Measurements from ENCODE around the gene SVOPL.

The SVOPL gene

GRCh38 chr7:138603549-138604318 lies 97.4 kb downstream of the SVOPL start:
- no peak for DNase-seq (ENCODE audit: low read depth)
- H3K4me3 ChIP-seq (ENCODE audit: low read length): no peak overlapping the region
- no peak for TF ChIP-seq CTCF (IDR thresholded peaks at IDR 0.05; ENCODE audit: insufficient read depth, low read depth, low read length, missing control alignments)

- H3K4me3 ChIP-seq (ENCODE audit: low read length): no peak overlapping the region
- TF ChIP-seq CTCF (IDR thresholded peaks at IDR 0.05; ENCODE audit: insufficient read depth, low read depth, low read length, missing control alignments): no peak
These were observed 98.7 kb downstream of the SVOPL start for GRCh38 chr7:138602451-138602850.

GRCh38 chr7:138595454-138595853 lies 105.7 kb downstream of the SVOPL start:
- peak; percentile 15 for DNase-seq (ENCODE audit: low read depth)
- no peak for TF ChIP-seq CTCF (IDR thresholded peaks at IDR 0.05; ENCODE audit: insufficient read depth, low read depth, low read length, missing control alignments)
- no peak overlapping the region for H3K4me3 ChIP-seq (ENCODE audit: low read length)

More at GRCh38 chr7:138602451-138602850, 98.7 kb downstream of the SVOPL start:
- no peak for DNase-seq (ENCODE audit: low read depth)

DNA sequence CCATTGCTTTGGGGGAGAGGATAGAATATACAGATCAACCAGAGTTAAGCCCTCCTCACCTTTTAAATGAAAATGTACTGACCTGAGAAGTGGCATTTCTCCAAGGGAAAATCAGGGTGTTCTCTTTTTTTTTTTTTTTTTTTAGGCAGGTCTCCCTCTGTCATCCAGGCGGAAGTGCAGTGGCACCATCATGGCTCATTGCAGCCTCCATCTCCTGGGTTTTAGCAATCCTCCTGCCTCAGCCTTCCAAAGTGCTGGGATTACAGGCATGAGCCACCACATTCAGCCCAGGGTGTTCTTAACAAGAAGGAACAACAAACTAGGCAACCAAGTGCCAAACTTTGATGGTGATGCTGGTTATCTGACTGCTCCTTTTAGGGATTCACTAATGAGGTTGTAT lies 111.0 kb downstream of the SVOPL start:
- H3K4me3 ChIP-seq (ENCODE audit: low read length): no peak overlapping the region
- no peak for TF ChIP-seq CTCF (IDR thresholded peaks at IDR 0.05; ENCODE audit: insufficient read depth, low read depth, low read length, missing control alignments)
- no peak for DNase-seq (ENCODE audit: low read depth)

DNA sequence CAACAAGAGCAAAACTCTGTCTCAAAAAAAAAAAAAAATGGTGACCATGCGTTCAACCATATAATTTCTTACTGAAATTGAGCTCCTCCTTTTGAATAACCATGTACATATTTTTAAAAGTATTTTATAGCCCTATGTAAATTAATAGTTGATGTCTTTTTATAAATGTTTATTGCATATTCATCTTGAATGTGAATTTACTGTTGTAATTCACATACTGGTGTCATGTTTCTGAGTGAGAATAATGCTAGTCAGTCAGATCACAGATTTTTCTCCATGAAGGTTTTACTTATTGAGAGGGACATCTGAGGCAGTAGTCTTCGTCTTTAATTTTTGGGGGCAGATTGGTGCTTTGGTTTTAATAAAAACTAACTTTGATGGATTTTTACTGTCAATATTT lies 112.2 kb downstream of the SVOPL start:
- H3K4me3 ChIP-seq (ENCODE audit: low read length): no peak overlapping the region
- TF ChIP-seq CTCF (IDR thresholded peaks at IDR 0.05; ENCODE audit: insufficient read depth, low read depth, low read length, missing control alignments): no peak
- DNase-seq (ENCODE audit: low read depth): no peak

DNA sequence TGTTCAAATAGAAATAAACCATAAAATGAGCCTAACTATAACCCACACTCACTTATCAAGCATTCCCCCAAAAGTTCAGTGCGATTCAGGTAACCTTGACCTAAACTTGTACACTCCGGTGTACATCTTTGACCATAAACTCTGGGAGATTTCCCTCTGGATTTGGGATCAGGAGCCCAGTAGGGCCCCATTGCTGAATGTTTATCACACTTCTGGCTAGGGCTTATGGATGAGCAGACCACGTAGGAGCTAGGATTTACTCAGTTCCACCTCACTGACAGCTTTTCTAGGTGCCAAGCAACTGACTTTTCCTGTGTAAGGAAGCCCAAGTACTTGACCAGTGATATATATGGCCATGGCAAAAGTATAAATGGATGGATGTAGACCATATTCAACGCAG lies 113.7 kb downstream of the SVOPL start:
- no peak for TF ChIP-seq CTCF (IDR thresholded peaks at IDR 0.05; ENCODE audit: insufficient read depth, low read depth, low read length, missing control alignments)
- DNase-seq (ENCODE audit: low read depth): no peak
- no peak overlapping the region for H3K4me3 ChIP-seq (ENCODE audit: low read length)

Data from epithelial cell of esophagus (primary cell).